Spleen (tissue), 7 donors: Measurements from ENCODE around the gene LSM5.

Source experiments
- POLR2A ChIP-seq, 3 donors: fragments of 450-650 bp; IDR thresholded peaks; one replicate each; pipeline ENCODE4 v1.5.1; 2017; ENCODE audit warnings: antibody characterized with exemption in 3 of 3, mild to moderate bottlenecking in 1 of 3
- POLR2AphosphoS5 ChIP-seq, 3 donors: sonication (generic); formaldehyde crosslinking; IDR thresholded peaks; one replicate each; pipeline ENCODE4 v1.5.1; 2017; ENCODE audit warnings: antibody characterized with exemption in 3 of 3
- TF ChIP-seq, protein P1 (sequence below), 11 experiments: fragments of 200-600 bp in 7 of 11; fragments of 450-650 bp in 4 of 11; sonication (generic) in 4 of 11; IDR thresholded peaks in 8 of 11; conservative IDR thresholded peaks in 3 of 11; 1 replicate in 7 of 11; 2 replicates in 4 of 11; pipeline versions ENCODE4 v1.4.0 to v1.8.0; 2016 to 2021; ENCODE audit warnings: antibody characterized with exemption in 11 of 11, inconsistent platforms in 4 of 11, mild to moderate bottlenecking in 1 of 11
- donor health status: DM: no; HTN: no; CAD: no; lungs with moderate emphysema.
- donor health status: DM: no; HTN: no; CAD: no.
- donor health status: DM: no; HTN: no; CAD: no.

DNA sequence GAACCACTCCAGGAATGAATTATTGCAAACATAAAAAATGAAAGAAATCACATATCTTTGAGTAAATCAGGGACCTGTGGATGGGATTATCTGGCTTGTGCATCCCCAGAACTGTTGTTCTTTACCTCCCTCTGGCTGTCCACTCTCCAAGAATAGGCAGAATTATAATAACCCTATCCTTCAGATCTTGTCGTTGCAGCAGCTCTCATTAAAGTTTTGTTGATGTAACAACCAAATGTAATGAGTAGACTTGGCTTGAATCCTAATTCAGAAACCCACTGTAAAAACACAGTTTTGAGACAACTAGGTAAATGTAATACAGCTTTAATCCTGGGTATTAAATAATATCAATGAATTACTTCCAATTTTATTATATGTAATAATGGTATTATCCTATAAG is 16.2 kb downstream of the LSM5 start:
- TF ChIP-seq, protein P1, sequence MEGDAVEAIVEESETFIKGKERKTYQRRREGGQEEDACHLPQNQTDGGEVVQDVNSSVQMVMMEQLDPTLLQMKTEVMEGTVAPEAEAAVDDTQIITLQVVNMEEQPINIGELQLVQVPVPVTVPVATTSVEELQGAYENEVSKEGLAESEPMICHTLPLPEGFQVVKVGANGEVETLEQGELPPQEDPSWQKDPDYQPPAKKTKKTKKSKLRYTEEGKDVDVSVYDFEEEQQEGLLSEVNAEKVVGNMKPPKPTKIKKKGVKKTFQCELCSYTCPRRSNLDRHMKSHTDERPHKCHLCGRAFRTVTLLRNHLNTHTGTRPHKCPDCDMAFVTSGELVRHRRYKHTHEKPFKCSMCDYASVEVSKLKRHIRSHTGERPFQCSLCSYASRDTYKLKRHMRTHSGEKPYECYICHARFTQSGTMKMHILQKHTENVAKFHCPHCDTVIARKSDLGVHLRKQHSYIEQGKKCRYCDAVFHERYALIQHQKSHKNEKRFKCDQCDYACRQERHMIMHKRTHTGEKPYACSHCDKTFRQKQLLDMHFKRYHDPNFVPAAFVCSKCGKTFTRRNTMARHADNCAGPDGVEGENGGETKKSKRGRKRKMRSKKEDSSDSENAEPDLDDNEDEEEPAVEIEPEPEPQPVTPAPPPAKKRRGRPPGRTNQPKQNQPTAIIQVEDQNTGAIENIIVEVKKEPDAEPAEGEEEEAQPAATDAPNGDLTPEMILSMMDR (IDR thresholded peaks at IDR 0.05 in 8 of 11, conservative IDR thresholded peaks at IDR 0.05 in 3 of 11), result no peak
- TF ChIP-seq POLR2AphosphoS5 (IDR thresholded peaks at IDR 0.05) (no peak), POLR2A (IDR thresholded peaks at IDR 0.05) (no peak)
